GM12873 (cell line): ENCODE data around the gene GPR89B.
"Not testable (repeated sequence)": the region's sequence is repeated elsewhere in the genome, so short reads cannot be mapped to it uniquely, and the experiment has no call there.

Experiments
- CTCF ChIP-seq: IDR thresholded peaks from 2 replicates; pipeline ENCODE4 v1.5.1; 2012; ENCODE audit warnings: low read depth, mild to moderate bottlenecking, moderate library complexity, low read length, control low read depth; ENCODE audit not compliant: insufficient read depth; ENCODE audit errors: missing control alignments

Gene GPR89B

DNA sequence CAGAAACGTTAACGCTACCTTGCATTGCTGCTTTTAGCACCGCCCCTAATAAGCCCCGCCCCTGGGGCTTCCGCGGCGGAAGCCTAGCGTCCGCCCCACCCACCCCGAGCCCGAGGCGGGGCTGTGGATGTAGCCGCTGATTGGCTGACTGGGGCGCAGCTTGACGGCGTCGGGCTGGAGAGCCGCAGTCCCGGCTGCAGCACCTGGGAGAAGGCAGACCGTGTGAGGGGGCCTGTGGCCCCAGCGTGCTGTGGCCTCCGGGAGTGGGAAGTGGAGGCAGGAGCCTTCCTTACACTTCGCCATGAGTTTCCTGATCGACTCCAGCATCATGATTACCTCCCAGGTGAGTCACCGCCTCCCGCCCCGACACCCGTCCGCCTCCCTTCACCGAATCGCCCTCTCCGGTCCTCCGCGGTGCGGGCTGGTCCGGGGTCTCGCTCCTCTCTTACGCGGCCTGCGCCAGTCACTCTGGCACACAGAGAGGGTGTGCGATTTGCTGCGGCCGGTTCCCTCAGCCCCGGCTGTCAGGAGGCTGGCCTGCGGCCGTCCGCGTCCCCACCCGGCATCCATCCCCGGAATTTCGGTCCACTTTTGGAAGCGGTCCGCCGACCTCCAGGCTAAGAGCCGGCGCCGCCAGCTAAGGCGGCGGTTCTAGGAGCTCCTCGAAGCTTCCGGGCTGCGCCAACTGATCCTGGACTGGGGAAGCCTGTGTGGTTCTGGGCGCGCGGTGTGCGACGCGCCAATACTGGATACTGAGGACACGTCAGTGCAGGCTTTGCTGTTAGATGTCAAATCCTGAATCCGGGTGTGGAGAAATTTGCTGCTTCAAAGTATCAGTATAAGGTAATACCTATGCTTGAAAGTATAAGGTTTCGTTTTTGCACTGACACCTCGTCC lies at the start of gene GPR89B:
Gene GPR89B (plus strand): TSS at position 185 of the 897 bp plus-strand sequence. CDS start 117 bp downstream, at position 302.
- not testable (repeated sequence) for TF ChIP-seq CTCF

DNA sequence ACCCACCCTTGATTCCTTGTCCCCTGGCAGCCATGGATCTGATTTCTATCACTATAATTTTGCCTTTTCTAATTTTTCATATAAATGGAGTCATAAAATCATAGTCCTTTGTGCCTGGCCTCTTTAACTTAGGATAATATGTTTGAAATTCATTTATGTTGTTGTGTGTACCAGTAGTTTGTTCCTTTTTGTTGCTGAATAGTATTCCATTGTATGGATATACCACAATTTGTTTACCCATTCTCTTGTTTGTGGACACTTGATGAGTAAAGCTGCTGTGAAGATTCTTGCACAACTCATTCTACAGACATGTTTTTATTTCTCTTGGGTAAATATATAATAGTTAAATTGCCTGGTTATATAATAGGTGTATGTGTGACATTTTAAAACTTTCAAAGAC lies 48.3 kb upstream of the GPR89B start:
- no peak for TF ChIP-seq CTCF

DNA sequence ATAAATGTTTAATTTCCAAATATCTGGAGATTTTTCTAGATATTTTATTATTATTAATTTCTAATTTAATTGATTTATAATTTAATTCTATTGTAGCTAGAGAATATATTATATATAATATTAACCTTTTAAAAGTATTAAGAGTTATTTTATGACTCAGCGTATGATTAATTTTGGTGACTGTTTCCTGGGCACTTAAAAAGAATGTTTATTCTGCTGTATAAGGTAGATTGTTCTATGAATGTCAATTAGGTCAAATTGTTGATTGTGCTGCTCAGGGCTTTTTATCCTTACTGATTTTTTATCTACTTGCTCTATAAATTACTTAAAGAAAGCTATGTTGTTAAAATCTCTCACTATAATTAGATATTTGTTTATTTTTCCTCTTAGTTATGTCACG lies 45.7 kb upstream of the GPR89B start:
- TF ChIP-seq CTCF: no peak

- peak; percentile 89 for TF ChIP-seq CTCF
Observed at GRCh38 chr1:147890177-147890790, 37.9 kb upstream of the GPR89B start.

GRCh38 chr1:147891088-147891487 lies 37.1 kb upstream of the GPR89B start:
- no peak for TF ChIP-seq CTCF

GRCh38 chr1:147892216-147892615 lies 36.0 kb upstream of the GPR89B start:
- peak; percentile 45 for TF ChIP-seq CTCF

GRCh38 chr1:147892731-147893214 lies 35.4 kb upstream of the GPR89B start:
- TF ChIP-seq CTCF: peak; percentile 94
